GF-D8 (cell line): ENCODE data around the gene ERH.
"Not testable (repeated sequence)": the region's sequence is repeated elsewhere in the genome, so short reads cannot be mapped to it uniquely, and the experiment has no call there.

ENCODE experiments used
- DNase-seq: peaks from one replicate; lab custom pipeline; 2025; lab: John Stamatoyannopoulos, UW

Gene ERH

GRCh38 chr14:69398053-69398817, at the start of gene ERH, which contains the start of gene SLC39A9:
ERH (minus strand) TSS chr14:69398299; CDS start chr14:69398233, 66 bp downstream.
SLC39A9 (plus strand) TSS chr14:69398692; CDS start chr14:69399370, 678 bp downstream.
- DNase-seq: peak; percentile 83

DNA sequence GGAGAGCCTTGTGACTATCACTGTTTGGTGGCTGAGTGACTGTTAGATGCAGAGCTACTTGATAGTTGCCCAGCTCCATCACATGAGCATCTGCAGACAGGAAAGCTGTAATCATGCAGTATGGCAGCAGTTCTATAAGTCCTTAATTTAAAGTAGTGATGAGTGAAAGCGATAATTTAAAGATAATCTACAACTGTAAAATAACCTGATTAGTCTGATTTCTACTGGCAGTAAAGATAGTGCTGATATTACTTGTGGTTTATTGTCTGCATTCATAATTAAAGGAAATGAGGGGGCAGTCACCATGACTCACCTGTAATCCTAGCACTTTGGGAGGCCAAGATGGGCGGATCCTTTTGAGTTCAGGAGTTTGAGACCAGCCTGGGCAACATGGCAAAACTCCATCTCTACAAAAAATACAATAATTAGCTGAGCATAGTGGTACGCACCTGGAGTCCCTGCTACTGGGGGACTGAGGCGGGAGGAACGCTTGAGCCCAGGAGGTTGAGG, 45.3 kb upstream of the ERH start:
- no peak for DNase-seq

GRCh38 chr14:69441948-69442347, 43.8 kb upstream of the ERH start:
- DNase-seq: no peak

DNA sequence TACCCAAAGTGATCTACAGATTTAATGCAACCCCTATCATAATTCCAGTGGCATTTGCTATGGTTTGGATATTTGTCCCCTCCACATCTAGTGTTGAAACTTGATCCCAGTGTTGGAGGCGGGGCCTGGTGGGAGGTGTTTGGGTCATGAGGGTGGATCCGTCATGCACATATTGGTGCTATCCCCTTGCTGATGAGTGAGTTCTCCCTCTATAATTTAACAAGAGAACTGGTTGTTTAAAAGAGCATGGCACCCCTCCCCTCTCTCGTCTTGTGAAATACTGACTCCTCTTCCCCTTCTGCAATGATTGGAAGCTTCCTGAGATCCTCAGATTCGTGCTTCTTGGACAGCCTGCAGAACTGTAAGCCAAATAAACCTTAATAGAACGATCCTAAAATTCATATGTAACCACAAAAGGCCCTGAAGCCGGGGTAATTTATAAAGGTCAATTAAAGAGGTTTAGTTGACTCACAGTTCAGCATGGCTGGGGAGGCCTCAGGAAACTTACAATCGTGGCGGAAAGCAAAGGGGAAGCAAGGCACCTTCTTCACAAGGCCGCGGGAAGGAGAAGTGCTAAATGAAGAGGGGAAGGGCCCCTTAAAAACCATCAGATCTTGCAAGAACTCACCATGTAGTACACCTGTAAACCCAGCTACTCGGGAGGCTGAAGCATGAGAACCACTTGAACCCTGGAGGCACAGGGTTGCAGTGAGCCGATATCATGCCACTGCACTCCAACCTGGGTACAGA, 41.6 kb upstream of the ERH start:
- DNase-seq: no peak

- DNase-seq: no peak
Measured at GRCh38 chr14:69432364-69432763, 34.3 kb upstream of the ERH start.

DNA sequence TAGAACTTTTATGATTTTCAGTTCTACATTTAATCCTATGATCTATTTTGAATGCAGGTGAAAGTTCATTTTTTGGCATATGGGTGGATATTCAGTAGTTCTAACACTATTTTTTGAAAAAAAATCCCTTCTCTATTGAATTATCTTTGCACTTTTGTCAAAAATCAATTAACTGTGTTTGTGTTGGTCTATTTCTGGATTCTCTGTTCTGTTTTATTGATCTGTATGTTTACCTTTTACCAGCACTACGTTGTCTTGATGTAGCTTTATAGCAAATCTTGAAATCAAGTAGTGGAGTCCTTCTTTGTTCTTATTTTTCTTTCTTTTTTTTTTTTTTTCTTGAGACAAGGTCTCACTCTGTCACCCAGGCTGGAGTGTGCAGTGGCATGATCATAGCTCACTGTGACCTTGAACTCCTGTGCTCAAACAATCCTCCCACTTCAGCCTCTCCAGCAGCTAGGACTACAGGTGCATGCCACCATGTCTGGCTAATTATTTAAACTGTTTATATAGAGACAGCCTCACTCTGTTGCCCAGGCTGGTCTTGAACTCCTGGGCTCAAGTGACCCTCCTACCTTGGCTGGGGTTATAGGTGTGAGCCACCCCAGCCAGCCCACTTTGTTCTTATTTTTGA, 32.3 kb upstream of the ERH start:
- no peak for DNase-seq

- no peak for DNase-seq
Measured at GRCh38 chr14:69429643-69430042, 31.5 kb upstream of the ERH start.

DNA sequence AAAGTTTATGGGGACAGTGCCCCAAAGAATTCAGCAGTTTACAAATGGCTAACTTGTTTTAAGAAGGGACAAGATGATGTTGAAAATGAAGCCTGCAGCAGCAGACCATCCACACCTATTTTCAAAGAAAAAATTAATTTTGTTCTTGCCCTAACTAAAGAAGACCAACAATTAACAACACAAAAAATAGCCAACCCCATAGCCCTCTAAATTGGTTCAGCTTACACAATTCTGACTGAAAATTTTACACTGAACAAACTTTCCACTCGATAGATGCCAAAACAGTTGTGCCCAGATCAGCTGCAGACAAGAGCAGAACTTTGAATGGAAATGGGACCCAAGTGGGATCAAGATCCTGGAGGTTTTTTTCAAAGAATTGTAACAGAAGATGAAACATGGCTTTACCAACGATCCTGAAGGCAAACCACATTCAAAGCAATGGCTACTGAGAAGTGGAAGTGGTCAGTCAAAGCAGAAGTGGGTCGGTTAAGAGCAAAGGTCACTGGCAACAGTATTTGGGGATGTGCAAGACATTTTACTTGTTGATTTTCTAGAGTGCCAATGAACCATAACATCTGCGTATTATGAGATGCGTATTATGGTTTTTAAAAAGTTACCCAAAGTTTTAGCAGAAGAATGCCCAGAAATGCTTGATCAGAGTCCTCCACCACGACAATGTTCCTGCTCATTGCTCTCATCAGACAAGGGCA, 30.3 kb upstream of the ERH start:
- DNase-seq: peak; percentile 40

GRCh38 chr14:69427596-69427995, 29.5 kb upstream of the ERH start:
- no peak for DNase-seq

DNA sequence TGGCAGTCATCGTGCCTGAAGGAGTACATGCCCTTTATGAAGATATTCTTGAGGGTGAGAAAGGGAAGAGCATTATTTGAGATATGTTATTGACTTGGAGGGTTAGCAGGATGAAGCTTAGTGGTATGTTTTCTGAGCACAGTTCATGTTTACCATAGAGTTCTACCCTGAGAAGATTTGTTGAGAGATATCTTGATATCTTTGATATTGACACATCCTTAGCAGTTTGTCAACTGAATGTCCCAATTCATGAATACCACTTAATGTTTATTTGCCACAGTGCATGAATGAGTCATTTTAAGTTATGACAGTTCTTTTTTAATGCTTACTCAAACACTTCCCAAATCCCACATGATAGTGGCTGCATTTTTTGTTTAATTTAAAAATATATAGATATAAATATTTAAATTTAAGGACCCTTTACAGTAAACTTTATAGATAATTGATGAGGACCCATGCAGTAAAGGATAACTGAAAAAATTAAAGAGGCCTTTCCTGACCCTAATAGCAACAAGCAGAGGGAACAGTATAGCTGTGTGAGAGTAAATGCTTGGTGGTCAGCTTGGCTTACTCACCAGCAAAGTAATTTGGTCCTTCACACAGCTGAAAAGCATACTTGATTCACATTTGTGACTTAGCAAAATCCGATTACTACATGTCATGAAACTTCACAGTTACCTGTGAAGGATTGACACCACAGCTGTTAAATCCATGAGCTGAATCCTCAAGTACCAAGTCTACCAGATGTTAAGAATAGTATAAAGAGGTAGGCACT, 26.2 kb upstream of the ERH start:
- DNase-seq: no peak

DNA sequence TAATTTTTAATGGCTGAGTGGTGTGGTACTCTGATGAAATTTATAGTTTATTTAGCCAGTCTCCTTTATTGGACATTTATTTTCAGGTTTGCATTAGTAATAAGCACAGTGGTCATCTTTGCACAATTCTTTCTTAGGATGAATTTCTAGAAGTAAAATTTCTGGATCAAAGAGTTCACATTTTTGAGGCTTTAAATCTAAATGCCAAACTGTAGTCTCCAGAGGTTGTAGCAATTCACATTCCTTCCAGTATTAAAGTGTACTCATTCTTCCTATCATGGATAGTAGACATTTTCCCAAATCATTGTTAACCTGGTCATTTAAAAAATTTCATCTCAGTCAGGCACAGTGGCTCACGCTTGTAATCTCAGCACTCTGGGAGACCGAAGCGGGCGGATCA, 25.2 kb upstream of the ERH start:
- no peak for DNase-seq

DNA sequence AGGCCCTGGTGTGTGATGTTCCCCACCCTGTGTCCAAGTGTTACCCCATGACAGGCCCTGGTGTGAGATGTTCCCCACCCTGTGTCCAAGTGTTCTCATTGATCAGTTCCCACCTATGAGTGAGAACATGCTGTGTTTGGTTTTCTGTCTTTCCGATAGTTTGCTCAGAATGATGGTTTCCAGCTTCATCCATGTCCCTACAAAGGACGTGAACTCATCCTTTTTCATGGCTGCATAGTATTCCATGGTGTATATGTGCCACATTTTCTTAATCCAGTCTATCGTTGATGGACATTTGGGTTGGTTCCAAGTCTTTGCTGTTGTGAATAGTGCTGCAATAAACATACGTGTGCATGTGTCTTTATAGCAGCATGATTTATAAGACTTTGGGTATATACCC, 18.0 kb upstream of the ERH start:
- not testable (repeated sequence) for DNase-seq

DNA sequence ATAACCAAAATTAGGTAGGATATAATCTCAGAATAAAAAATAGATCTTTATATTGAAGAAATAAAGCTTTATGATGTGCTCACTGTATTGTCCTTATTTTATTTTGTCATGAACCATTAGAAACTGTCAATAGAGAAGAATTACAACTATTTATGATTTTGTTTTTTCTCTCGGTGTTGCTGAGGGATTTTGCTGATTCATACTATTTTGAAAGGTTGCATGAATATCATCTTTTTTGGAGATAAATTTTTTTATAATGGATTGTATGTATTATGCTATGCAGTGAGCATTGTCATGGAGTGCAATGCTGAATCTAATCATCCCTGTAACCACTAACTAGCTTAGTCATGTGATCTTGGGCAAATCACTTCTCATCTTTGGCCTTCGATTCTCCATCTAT, 15.4 kb upstream of the ERH start:
- no peak for DNase-seq

DNA sequence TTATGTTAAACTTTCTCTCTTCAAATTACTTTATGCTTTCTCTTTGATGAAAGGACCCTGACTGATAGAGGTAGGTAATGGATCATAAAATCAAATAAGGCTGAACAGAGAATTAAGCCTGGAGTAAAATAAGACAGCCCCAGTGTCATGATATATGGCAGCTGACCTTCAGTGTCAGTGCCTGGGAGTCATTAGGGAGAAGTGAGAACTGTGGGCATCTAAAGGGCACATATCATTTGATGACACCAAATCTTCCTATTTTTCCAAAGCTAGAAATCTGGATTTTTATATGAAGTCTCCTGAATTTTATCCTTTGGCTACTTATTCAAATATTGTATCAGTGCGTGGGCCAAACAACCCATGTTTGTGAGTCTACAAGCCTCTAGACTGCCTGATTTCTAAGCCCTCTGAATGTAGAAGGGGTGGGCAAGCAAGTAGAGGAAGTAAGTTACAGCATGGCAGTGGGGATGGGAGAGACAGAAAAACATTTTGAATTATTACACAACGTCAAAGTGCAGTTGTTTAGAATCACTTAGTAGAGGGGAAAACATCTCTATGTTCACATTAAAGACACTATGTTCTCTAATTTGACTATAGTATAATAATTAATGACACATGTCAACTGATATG, 10.3 kb upstream of the ERH start:
- DNase-seq: no peak

DNA sequence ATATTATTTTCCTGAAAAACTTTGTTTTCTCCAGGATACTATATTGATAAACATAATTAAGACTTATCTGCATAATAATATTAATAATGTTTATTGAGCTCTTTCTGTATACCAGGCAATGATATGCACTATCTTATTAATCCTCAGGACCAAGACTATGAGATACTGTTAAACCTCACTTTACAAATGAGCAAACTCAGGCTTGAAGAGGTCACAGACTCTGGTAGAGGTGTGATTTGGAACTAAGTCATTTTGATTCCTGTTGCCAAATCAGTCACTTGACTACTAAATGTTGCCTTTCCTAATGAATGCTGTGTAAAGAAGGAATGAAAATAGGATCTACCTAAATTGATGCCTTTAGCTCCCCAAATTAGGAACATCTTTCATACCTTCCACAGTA, 7.7 kb upstream of the ERH start:
- no peak for DNase-seq

GRCh38 chr14:69404883-69405282, 6.8 kb upstream of the ERH start:
- DNase-seq: no peak

- no peak for DNase-seq
Measured at GRCh38 chr14:69404478-69404877, 6.4 kb upstream of the ERH start.

GRCh38 chr14:69401841-69402240, 3.7 kb upstream of the ERH start:
- DNase-seq: no peak

DNA sequence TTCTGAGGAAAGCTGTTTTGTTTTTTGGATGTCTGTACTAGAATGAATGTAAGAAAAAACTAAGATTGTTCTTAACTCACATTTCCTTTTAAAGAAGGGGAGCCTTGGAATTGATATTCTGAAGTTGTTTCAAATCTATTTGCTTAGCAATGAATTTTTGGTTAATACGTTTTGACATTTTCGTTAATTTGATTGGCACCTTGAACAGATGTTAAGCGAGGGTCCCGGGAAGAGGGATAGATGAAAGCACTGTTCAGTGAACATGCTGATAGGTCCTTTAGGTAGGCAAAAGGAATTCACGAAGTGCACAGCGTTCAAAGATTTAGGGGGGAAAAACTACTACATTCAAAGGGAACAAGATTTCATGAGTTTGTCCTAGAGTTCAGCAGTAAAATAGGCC, 2.1 kb upstream of the ERH start:
- no peak for DNase-seq

DNA sequence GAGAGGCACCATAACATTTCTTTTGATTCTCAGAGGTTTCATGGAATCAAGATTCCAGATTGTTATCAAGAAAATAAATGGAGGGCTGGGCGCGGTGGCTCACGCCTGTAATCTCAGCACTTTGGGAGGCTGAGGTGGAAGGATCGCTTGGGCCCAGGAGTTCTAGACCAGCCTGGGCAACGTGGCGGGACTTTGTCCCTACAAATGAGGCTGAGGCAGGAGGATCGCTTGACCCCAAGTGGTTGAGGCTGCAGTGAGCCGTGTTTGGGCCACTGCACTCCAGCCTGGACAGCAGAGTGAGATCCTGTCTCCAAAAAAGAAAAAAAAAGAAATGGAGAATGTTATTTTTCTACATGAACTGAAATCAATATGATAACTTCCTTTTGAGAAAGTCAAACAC, 1.7 kb upstream of the ERH start:
- DNase-seq: no peak

GRCh38 chr14:69398818-69399210, 715 bp upstream of the ERH start:
- DNase-seq: no peak
